NB4 (cell line): ENCODE measurements around the gene GTPBP3.

Experiments
- CTCF ChIP-seq: IDR thresholded peaks from one replicate; pipeline ENCODE4 v1.5.1; 2012; ENCODE audit warnings: low read depth, low read length
- MAX ChIP-seq: IDR thresholded peaks from 2 replicates; pipeline ENCODE4 v1.6.1; 2011; ENCODE audit warnings: low read depth, low read length
- POLR2A ChIP-seq: IDR thresholded peaks from 2 replicates; pipeline ENCODE4 v1.6.1; 2011; ENCODE audit warnings: mild to moderate bottlenecking; ENCODE audit not compliant: insufficient read length; ENCODE audit errors: extremely low read depth

- no peak for TF ChIP-seq CTCF
- no peak for TF ChIP-seq POLR2A
- no peak for TF ChIP-seq MAX
Observed at GRCh38 chr19:17380426-17381138, 43.2 kb downstream of the GTPBP3 start.
